Stimulated activated naive CD8-positive, alpha-beta T cell treated with anti-CD3 and anti-CD28 coated beads, Interleukin-15, Interleukin-2, amounts not matched to agents 100 U/mL and 50 U/mL, for 24 hours (primary cell): Measurements from ENCODE around the gene TRAPPC2.
A peak's percentile ranks its signal among the peaks of the same experiment; 100 is the strongest.
"Not testable (repeated sequence)": the region's sequence is repeated elsewhere in the genome, so short reads cannot be mapped to it uniquely, and the experiment has no call there.

Source experiments
- ATAC-seq: fragments of 150-1000 bp; cut with Tn5 transposase; one replicate; pipeline ENCODE4 v1.10.0; 2021
- DNase-seq: peaks from one replicate; pipeline ENCODE4 v3.0.0; 2021

The TRAPPC2 gene

DNA sequence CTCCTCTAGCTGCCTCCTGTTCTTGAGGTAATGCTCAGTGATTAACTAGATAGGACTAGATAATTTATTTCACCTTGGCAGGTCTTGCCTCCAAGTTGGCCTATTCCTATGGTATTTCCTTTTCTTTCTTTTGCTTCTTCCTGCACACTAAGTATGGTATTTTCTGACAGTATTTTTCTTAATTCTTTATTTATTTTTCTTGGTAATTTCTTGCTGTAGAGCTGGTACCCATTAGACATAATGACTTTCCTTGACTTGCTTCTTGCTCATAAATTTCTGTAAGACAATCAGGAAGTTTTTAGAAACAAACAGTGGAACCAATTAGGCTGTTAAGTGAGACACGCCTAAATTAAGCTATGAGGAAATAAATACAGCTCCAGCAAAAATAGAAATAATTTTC lies 36.0 kb downstream of the TRAPPC2 start:
- ATAC-seq = no peak
- no peak for DNase-seq

DNA sequence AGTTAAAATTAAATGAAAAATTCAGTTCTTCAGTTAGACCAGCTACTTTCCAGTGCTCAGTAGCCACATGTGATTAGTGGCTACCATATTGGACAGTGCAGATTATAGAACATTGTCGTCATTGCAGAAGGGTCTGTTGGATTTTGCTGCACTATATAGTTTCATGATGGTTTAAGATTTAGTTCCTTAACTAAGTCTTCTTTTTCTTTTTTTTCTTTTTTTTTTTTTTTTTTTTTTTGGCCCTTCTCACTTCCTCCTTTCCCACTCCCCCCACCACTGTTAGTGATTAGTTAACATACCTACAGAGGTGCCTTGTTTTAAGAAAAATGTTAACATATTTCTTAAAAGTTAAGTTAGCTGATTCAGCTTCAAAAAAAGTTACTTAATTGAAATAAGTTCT lies 36.4 kb downstream of the TRAPPC2 start:
- ATAC-seq (no peak), DNase-seq (no peak)

DNA sequence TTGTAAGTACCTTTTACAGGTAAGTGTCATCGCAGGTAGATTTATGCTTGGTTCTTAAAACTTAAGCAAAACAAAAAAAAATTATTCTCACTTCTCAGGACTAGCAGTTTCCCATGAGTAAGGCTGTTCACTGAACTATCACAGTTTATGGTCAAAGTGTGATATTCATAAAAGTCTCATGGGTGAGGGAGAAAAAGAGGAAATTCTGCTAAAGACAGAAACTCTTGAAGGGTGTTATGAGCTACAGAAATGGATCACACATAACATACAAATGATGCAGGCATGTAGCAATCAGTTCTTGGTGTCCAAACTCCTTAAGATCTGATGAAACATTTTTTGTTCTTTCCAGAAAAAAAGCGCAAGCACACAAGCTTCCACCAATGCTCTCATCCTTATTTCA lies 37.0 kb downstream of the TRAPPC2 start:
- peak; percentile 32 for ATAC-seq
- DNase-seq = no peak

DNA sequence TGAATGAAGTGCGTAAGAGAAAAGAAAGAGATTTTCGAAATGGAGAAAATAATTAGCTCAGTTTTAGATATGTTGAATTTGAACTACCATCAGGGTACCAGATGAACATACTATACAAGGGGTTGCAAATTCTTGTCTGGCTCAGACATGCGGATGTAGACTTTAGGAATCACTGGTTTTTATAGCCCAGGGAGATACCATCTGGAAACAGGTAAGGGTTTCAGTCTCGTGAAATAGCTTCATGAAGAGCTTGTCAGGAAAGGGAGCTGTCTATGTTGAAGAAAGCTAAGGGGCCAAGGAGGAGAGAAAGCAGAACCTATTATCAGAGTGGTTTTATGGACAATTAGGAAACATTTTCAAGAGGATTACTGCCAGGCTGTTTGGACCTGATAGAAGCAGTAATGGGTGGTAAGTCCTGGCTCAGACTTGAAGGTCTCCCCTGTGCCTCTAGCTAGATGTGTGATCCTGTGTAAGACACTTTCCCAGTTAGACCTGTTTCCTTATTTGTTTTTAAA lies 38.8 kb downstream of the TRAPPC2 start:
- DNase-seq (no peak), ATAC-seq (no peak)

DNA sequence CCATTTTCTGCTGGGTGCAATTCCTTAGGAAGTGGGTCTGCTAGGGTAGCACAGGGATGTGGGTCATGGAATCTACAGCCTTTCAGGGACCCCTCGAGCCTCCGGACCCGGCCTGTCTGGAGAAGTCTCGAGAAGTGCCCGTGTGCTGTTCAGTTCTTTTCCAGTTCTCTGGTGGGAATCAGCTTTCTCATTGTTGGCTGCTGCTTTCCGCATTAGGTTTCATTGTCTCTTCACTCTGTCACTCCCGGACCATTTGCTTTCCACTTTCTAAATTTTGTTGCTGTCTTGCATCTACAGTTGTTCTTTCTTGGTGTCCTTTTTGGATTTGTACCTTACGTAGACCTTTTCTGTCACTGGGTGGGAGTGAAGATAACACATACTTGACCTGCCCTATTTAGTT lies 39.4 kb downstream of the TRAPPC2 start:
- DNase-seq (no peak), ATAC-seq (no peak)

DNA sequence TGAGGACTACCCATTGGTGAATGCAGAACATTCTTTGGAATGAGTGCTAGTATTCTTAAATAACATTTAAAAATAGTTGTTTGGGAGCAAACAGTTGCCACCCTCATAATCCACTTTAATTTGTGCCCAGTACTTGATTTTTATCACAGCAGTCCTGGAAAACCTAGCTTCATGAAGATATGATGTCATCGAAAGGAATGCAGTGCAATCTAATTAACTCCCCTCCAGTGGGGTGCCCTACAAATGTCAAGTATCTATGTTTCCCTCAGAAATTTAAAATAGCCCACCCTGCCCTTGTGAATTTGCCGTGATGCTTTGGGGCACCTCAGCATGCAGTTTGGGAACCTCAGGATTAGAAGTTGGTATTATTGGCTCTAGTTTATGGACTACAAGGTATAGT lies 40.1 kb downstream of the TRAPPC2 start:
- no peak for DNase-seq
- ATAC-seq = no peak

DNA sequence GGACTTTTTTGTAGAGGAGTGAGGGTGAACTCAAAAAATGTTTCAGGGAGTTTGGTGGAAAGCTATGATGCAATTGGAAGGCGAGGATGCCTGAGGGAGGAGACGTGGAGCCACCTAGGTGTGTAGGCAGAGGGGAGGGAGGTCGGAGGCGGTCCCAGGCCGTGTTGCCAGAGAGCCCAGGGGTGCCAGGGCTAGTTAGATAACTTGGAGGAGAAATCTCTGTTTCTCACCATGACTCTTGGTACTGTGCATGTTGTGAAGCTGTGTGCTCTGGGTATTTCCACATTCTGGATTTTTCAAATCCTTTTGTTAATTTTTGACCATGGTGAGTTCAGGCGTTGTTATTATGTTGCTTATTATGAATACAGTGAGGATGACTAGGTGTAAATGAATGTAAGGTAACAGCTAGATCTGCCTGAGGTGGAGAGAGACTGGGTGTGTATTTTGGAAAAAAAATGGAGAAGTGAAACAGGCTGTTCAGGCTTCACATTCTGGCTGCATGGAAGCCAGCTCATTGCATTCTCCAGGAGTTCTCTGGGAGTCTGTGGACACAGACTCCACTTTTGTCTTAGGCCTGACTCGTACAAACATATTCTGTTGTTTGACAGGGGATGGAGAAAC lies 41.0 kb downstream of the TRAPPC2 start:
- ATAC-seq = no peak
- no peak for DNase-seq

DNA sequence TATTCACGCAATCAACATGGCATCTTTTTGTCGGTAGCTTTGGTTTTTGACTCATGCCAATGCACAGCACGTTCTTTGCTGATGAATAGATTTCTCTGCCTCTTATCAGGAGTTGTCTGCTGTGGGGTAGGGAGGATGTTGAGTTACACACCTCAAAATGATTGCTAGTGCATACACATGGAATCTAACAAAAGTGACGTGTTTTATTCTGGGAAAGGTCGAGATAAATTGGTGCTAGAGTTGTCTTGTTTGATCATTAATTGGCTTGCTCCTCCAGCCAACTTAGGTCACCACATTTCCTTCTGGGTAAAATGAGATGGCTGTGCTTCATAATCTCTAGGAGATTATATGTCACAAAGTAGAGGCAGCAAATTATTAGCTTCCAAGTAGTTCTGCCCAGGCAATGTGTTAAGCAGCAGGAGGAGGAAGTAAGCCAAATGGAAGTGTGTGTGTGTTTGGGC lies 41.6 kb downstream of the TRAPPC2 start:
- no peak for DNase-seq

DNA sequence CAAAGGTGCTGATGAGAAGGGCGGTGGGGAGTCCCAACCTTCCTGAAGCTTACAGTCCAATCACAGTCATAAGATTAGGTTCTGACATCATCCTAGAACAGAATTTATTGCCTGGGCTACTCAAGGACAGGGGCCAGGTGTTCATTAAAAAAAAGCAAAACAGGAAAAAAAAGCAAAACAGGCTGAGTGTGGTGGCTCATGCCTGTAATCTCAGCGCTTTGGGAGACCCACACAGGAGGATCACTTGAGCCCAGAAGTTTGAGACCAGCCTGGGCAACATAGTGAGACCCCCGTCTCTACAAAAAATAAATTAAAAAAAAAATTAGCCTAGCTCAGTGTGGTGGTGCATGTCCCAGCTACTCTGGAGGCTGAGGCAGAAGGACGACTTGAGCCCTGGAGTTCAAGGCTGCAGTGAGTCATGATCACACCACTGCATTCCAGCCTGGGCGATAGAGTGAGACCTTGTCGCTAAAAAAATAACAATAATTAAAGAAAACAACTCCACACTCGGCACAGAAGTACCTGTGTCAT lies 42.5 kb downstream of the TRAPPC2 start:
- DNase-seq (no peak), ATAC-seq (no peak)

More for the DNA sequence above, 41.6 kb downstream of the TRAPPC2 start:
- no peak for ATAC-seq

DNA sequence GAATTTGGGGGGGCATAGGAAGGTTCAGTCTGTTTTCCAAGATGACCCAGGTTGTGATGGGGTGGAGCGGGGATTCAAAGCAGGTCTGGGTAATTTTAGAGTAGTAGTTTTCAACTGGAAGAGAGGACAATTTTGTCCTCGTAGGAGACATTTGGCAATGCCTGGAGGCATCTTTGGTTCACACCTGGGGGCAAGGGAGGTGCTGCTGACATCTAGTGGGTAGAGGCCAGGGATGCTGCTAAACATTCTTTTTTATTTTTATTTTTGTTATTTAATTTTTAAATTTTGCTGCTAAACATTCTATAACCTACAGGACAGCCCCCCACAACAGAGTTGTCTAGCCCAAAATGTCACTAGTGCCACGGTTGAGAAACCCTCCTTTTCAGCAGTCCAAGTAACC lies 43.6 kb downstream of the TRAPPC2 start:
- no peak for DNase-seq
- no peak for ATAC-seq

DNA sequence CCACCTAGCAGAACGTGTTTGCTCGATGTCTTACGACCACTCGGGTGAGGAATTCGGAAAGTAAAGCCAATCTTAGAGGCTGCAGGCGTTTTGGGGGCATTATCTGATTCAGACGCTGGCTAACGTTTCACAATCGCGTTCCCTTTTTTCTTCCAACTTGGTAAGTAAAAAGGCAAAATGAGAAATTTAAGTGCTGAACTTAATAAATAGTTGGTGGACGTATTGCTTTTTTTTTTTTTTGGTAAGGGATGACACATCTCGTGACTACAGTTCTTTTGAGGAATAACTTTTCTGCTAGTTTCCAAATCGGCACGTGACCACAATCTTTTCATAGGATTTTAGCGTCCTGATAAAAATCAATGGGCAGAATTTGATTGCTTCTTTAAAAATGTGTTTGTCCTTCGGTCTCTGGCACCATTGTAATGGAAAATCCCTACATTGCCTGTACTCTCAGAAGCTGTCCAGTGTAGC lies 44.6 kb downstream of the TRAPPC2 start:
- DNase-seq (no peak), ATAC-seq (no peak)

DNA sequence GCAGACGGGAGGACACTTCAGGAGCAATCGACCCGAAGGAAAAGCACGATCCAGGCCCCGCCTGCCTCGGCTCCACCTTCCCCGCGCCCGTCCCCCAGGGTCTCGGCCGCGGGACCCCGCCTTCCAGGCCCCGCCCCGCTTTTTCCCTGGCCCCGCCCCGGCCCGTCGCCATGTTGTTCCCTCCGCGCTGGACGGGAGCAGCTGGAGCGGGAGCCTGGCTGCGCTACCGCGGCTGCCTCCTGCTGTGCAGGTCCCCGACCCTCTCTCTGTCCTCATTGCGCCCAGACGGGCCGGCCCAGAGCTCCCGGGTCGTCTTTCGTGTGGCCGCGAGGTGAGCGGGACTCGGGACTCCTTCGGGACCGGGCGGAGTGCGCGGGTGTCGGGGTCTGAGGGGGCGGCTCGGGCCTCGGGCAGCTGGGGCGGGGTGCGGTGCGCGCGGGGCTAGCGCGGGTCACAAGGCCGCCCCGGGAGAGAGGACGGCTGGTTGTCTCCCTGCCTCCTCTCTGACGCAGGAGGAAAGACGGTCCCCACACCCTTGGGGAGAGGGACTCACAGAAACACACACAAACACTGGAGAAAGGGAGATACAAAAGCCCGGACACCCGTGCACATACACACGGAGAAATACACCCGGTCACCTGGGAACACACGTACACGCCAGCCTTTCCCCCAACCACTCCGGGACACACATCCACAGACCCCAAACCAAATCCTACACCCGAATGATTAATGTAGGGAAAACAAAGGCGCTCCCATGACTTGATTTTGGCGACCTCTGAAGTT lies 45.3 kb downstream of the TRAPPC2 start, which contains the start of gene RAB9A:
RAB9A (plus strand) TSS at position 171 of the 783 bp plus-strand sequence. CDS start 19,619 bp downstream, outside the sequence.
- ATAC-seq = peak; percentile 86
- peak; percentile 88 for DNase-seq

DNA sequence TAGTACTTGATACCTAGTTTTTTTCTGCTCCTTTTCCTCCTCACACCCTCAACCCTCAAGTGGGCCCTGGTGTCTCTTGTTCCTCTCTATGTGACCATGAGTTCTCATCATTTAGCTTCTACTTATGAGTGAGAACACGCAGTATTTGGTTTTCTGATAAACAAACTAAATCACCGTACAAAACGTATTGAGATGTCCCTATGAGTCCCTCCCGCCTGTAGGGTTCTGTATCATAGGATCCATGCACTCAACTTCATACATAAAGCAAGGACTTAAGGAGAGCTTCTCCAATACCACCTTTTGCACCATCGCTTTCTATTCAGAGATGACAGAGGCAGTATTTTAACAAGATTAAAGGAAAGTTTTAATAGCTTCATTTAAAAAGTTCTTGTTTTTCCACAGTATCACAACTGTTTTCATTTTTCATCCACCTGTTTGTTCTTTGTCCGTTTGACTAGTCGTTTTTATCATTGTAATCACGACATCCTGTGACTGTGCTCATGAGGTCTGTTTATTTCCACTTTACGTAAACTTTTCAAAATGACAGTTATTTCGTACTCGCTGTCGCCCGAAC lies 45.9 kb downstream of the TRAPPC2 start:
- no peak for DNase-seq
- peak; percentile 21 for ATAC-seq

DNA sequence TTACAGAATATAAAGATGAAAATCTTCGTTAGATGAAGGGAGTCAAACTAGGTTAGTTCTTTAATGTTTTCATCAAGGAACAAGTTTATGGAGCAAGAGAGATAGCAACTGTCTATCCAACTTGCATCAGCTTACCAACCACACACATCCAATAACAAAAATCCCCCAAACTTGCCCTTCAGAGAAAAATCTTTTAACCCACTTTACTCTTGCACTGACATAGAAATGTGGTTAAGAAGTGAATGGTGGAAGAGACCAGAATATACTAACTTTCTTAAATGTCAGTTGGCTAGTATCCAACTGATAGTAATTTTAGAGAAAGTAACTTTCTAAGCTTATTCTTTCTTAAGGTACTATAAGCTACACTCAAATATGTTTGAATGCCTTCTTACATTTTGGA lies 47.2 kb downstream of the TRAPPC2 start:
- peak; percentile 21 for ATAC-seq
- DNase-seq = no peak

DNA sequence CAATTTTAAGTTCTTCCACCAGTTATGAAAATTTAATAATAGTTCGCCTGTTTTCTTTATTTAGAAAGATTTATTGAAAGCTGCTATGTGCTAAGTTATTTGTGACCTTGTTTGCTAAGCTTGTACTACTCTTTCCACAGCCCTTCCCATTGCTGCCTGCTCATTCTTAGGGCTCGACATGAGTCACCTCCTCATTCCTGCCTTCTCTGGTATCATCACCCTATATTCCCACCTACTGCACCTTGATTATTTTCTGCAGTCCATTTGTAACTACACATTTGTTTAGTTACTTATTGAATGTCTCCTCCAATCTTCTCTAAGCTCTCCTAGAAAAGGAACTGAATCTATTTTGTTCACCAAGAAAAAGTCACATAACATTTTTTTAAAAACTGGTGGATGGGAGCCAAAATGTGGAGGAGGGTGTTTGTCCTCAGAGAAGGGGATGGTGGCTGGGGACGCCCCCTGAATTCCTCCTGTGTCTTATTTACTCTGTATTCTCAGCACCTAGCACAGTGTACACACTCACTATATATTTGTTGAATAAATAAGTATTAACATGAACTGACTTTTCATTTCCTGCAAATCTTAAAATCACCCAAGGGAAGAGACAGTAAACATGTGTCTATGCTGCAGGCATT lies 49.2 kb downstream of the TRAPPC2 start:
- no peak for DNase-seq
- no peak for ATAC-seq

DNA sequence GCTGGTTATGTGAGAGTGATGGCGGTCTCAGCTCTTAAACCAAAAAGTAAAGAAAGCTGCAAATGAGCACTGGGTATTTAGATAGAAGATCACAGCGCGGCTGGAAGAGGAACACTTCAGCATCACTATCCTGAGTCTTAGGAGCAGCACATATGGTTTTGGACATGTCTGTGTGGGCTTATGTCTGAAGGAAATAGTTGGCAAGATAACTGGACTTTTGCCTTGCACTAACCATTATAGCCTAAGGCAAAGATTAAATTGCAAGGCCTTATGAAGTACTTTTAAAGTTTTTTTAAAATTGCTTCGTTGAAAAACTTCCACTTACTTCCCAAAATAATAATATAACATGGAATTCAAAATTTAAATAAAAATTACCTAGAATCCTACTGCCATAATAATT lies 50.1 kb downstream of the TRAPPC2 start:
- DNase-seq = no peak
- no peak for ATAC-seq

DNA sequence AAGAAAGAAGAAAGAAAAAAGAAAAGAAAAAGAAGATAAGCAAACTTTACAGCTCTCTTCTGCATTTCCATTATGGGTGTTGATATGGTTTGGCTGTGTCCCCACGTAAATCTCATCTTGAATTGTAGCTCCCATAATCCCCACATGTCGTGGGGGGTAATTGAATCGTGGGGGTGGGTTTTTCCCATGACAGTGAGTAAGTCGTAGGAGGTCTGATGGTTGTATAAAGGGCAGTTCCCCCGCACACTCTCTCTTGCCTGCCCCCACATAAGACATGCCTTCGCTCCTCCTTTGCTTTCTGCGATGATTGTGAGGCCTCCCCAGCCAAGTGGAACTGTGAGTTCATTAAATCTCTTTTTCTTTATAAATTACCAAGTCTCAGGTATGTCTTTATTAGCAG lies 52.8 kb downstream of the TRAPPC2 start:
- no peak for ATAC-seq
- DNase-seq = no peak

DNA sequence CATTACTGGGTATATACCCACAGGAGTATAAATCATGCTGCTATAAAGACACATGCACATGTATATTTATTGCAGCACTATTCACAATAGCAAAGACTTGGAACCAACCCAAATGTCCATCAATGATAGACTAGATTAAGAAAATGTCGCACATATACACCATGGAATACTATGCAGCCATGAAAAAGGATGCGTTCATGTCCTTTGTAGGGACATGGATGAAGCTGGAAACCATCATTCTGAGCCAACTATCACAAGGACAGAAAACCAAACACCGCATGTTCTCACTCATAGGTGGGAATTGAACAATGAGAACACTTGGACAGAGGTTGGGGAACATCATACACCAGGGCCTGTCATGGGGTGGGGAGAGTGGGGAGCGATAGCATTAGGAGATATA lies 54.7 kb downstream of the TRAPPC2 start:
- DNase-seq, ATAC-seq: not testable (repeated sequence)

DNA sequence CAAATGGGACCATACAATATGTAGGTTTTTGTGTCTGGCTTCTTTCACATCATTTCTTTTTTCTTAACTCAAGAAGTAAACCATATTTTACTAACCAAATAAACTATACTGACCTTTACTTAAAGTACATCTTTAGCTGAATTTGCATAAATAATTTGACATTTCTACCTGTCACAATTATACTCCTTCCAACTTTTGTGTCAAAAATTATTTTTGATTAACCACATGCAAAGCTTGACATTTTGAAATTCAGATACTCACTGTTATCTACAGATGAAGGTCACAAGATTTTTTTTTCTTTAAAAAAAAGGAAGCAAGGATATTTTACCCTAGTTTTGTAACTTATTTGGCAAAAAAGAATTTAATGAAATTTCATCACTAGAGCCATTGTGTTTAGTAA lies 57.5 kb downstream of the TRAPPC2 start:
- no peak for ATAC-seq
- no peak for DNase-seq

DNA sequence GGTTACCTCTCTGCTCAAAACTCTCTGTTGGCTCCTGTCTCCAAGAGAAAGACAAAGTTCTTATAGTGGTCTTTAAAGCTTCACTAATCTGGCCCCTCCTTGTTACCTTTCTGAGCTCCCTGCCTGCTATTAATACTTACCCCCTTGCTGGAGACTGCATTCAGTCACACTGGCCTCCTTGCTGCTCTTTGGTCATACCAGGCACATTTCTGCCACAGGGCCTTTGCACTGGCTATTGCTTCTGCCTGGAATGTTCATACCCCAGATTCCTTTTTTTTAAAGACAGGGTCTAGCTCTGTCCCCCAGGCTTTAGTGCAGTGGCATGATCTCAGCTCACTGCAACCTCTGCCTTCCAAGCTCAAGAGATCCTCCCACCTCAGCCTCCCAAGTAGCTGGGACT lies 61.4 kb downstream of the TRAPPC2 start:
- no peak for DNase-seq
- no peak for ATAC-seq

DNA sequence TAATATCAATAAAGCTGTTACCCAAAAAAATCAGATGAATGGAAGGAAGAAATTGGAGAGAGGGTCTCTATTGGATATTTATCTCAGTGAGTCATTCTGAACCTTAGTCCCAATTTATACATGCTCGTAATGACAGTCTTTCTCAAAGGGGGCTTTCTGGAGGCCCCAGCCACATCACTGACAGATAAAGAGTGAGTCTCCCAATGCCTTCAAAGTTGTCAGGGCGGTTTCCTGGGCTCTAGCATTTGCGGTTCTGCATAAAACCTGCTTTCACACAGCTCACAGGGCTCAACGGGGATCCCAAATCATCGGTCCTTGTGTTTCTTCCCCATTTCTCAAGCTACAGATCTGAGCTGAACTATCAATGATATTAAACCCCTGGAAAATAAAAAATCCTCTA lies 64.2 kb downstream of the TRAPPC2 start:
- no peak for ATAC-seq

DNA sequence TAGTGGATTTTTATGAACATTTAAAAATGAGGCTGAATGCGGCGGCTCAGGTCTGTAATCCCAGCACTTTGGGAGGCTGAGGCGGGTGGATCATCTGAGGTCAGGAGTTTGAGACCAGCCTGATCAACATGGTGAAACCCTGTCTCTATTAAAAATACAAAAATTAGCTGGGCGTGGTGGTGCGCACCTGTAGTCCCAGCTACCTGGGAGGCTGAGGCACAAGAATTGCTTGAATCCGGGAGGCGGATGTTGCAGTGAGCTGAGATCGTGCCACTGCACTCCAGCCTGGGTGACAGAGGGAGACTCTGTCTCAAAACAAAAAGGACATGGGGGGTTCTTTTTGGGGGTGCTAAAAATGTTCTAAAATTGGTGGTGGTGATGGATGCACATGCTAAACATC lies 64.7 kb downstream of the TRAPPC2 start:
- not testable (repeated sequence) for DNase-seq, ATAC-seq

More for the DNA sequence above, 64.2 kb downstream of the TRAPPC2 start:
- no peak for DNase-seq
